HG02970 (cell line): ENCODE data around the gene SUN2.
A peak's percentile ranks its signal among the peaks of the same experiment; 100 is the strongest.
"Not testable (repeated sequence)": the region's sequence is repeated elsewhere in the genome, so short reads cannot be mapped to it uniquely, and the experiment has no call there.

Source experiments
- ATAC-seq: cut with Tn5 transposase; IDR thresholded peaks from one replicate; pipeline ENCODE4 v1.9.1; 2021; ENCODE audit warnings: mild to moderate bottlenecking, moderate library complexity, moderate number of reproducible peaks; ENCODE audit not compliant: unreplicated experiment, low FRiP score

The SUN2 gene

GRCh38 chr22:38755911-38756532 lies at the start of gene SUN2:
Gene SUN2, minus strand, starts transcription at chr22:38755998. Its CDS starts 3,370 bp downstream, at chr22:38752628.
- peak; percentile 64 for ATAC-seq

DNA sequence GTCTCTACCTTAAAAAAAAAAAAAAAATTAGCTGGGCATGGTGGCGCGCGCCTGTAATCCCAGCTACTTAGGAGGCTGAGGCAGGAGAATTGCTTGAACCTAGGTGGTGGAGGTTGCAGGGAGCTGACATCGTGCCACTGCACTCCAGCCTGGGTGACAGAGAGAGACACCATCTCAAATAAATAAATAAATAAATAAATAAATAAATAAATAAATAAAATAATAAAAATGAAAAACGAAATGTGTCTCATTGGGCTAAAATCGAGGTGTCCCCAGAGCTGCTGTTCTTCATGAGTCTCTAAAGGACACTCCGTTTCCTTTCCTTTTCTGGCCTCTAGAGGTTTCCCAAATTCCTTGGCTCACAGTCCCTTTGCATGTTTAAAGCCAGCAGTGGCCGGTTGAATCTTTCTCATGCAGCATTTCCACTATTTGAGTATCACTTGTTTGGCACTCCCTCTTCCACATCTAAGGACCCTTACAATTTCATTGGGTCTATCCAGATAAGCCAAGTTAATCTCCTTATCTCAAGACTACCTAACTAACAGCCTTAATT lies 49.3 kb upstream of the SUN2 start:
- not testable (repeated sequence) for ATAC-seq

GRCh38 chr22:38802671-38803121 lies 46.9 kb upstream of the SUN2 start:
- ATAC-seq, result no peak

- no peak for ATAC-seq
Observed at GRCh38 chr22:38799265-38800002, 43.6 kb upstream of the SUN2 start.

DNA sequence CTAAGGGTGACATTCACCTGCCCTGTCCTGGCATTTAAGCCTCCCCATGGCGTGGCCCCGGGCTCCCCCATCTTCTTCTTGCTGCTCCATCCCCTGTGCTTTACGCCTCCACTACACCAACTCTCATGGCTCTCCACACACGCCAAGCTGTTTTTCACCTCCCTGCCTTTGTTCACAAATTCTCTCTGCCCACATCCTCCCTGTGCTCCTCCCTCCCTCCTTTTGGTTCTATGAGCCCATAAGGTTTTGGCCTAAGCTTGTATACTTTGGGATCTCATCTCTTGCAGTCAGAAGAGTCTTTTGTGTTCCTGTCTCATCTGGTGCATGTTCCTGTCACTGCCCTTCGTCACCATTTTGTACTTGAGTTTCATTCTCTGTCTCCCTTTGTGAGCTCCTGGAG lies 42.7 kb upstream of the SUN2 start:
- no peak for ATAC-seq

DNA sequence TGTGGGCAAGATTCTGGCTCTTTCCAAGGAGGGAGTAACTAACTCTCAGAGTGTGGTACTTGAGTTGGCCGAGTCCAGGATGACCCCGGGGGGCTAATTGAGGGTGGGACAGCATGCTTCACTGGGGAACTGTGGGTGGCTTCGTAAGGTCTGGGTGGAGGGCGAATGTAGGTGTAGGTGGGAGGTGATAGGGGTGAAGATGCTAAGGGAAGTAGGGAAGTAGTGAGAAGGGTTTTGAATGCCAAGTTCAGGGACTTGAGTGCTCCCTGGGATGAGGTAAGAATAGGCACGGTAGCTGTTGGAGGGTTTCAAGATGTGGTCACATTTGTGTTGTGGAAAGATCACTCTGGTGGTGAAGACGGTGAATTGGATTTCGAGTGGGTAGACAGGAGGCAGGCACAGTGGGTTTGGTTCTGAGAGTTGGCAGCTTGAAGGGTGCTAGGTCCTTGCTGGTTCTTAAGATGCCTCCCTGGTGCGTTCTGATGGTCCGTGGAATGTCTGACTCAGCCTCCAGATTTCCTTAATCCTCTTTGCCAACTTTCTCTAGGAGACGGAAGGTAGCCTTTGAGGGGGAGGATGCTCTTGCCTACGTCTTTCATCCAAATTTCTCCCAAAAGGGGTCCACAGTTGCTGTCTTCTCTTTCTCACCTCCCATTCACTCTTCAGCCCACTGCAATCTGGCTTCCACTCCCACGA lies 40.6 kb upstream of the SUN2 start:
- ATAC-seq, result no peak

DNA sequence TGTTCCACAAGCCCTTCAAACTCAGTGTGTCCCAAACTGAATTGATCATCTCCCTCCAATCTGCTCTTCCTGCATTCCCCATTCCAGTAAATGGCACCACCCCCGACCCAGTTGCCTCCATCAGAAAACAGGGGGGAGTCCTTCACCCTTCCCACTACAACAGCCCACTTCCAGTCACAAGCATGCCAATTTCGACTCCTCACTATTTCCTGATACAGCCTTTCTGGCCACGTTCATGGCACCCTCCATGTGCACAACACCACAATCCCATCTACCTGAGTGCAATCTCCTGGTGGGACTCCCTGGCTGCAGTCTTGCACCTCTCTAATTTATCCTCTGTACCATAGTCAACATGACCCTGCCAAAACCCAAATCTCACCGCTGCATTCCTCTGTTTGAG lies 39.8 kb upstream of the SUN2 start:
- no peak for ATAC-seq

DNA sequence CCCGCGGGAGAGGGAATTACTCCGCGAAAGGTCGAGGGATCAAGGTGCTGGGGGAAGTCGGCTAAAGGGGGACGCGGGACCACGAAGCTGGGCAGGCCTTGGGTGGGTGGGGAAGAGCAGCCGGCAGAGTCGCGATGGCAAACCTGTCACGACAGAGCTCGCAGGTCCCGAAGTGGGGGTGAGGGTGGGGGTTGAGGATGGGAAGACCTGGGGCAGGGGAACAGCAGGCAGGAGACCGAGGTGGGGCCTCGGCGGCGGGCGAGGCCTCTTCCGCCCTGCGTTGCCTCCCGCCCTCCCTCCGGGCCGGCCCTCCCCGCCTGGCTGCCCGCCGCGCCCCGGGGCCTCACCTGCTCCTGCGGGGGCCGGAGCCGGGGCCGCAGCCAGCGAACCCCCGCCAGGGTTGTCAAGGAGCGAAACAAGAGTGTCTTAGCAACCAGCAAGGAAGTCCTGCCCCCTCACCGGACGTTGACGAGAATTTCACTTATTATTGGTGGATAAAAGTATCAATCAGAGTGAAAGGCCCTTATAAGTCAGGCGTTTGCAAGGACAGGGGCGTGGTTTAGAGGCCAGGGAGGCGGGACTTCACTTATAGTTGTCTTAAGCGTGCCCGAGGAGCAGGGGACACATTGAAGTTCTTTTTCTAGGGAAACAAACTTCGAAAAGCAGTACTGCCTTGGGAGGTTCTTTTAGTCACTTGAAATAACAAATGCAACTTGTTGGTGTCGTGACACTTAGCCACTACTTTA lies 38.1 kb upstream of the SUN2 start, which contains the start of gene DNAL4:
Gene DNAL4 (minus strand): TSS at position 423 of the 746 bp plus-strand sequence. CDS start 11,412 bp downstream, outside the sequence.
- ATAC-seq, result peak; percentile 94

- no peak for ATAC-seq
Observed at GRCh38 chr22:38793317-38793716, 37.5 kb upstream of the SUN2 start.

- no peak for ATAC-seq
Observed at GRCh38 chr22:38792833-38793232, 37.0 kb upstream of the SUN2 start.

GRCh38 chr22:38789606-38790005 lies 33.8 kb upstream of the SUN2 start:
- ATAC-seq, result no peak

- ATAC-seq, result no peak
Observed at GRCh38 chr22:38788846-38789245, 33.0 kb upstream of the SUN2 start.

GRCh38 chr22:38788021-38788816 lies 32.4 kb upstream of the SUN2 start:
- ATAC-seq, result no peak

DNA sequence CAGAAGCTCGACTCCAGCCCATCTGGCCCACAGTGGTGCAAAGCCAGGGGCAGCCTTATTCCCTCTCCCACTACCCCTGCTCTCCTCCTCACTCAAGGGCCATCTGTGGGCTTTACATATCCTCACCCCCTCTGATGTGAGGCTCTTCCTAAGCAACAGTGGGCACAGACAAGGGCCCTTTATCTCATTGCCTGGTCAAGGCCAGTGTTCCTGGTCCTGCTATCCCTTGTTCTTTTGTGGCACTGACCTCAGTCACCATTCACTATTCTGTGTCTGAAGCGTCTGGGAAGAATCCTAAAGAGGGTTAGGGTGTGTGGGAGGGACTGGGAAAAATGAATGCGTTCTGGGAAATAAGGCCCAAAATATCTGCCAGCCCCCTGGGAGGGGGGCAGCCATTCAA lies 30.8 kb upstream of the SUN2 start:
- ATAC-seq, result no peak

GRCh38 chr22:38784856-38785255 lies 29.1 kb upstream of the SUN2 start:
- ATAC-seq, result no peak

DNA sequence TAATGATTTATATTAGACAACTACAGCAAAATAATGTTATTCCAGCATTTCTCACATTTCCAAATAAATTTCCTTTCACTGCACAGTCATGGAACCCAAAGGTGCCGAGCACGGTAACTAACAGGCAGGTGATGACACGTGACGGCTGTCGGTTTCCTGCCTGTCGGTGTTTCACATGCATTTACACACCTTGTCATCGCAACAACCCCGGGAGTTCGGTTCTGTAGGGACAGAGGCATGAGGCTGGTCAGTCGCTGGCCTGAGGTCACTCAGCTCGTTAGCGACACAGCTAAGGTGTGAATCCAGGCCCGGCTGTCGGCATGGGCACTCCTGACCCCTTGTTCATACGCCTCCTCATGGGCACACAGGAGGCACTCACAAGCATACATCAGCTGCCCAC lies 28.2 kb upstream of the SUN2 start:
- ATAC-seq, result no peak

GRCh38 chr22:38783095-38783615 lies 27.4 kb upstream of the SUN2 start:
- no peak for ATAC-seq

DNA sequence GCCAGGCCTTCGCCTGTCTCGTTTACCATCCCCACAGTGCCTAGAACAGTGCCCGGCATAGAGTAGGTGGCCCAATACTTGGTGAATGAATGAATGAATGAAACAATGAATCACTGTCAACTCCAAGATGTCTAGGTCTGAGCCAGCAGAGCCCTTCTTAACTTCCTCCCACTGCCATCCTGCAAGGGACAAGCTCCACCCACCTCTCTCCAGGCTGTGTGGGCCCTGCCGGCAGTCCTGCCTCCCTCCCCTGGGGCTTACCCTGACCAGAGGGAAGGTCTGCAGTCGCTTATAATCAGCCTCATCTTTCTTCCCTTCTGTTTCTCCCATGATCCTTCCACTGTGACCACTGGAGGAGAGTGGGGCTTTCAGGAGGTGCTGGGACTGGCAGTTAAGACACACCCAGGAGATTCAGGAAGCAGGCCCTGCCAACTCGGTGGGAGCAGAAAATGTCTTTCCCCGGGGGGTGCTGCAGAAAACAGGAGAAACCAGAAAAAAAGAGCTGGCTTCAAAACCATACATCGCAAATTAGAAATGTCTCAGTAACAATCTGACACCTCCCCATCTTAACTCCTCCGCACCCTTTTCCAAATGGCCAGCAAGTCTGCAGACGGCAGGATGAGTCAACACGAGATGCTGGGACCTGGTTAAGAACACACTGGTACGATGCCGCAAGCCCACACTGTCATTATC lies 26.8 kb upstream of the SUN2 start:
- ATAC-seq, result no peak

GRCh38 chr22:38781033-38781432 lies 25.2 kb upstream of the SUN2 start:
- no peak for ATAC-seq
